H9 (cell line): ENCODE measurements around the gene MZF1. TPM values are rescaled to one million over a fixed set of nuclear protein-coding genes. Genes with fewer than 3 reads are reported as not detected.
A peak's percentile ranks its signal among the peaks of the same experiment; 100 is the strongest.

Experiments
- DNase-seq: peaks from one replicate; pipeline ENCODE4 v3.0.0-alpha.2; 2017
- H2AFZ ChIP-seq: one replicate; pipeline ENCODE4 v1.6.1; 2013; ENCODE audit warnings: mild to moderate bottlenecking, low read length, control low read depth, moderate library complexity
- H2AK5ac ChIP-seq: 2 replicates; pipeline ENCODE4 v1.6.1; 2013; ENCODE audit warnings: low read length, control low read depth, mixed read lengths; ENCODE audit not compliant: insufficient read length
- H2BK120ac ChIP-seq: one replicate; pipeline ENCODE4 v1.6.1; 2013; ENCODE audit warnings: low read depth, mild to moderate bottlenecking, low read length, control low read depth, inconsistent platforms; ENCODE audit not compliant: poor library complexity, severe bottlenecking
- H2BK12ac ChIP-seq: 2 replicates; pipeline ENCODE4 v1.6.1; 2013; ENCODE audit warnings: low read length, control low read depth, mixed read lengths, low read depth; ENCODE audit not compliant: insufficient read length
- H2BK15ac ChIP-seq: 2 replicates; pipeline ENCODE4 v1.6.1; 2013; ENCODE audit warnings: low read depth, low read length, control low read depth
- H2BK20ac ChIP-seq: one replicate; pipeline ENCODE4 v1.6.1; 2013; ENCODE audit warnings: low read depth, mild to moderate bottlenecking, low read length, control low read depth, inconsistent platforms; ENCODE audit not compliant: poor library complexity, severe bottlenecking
- H2BK5ac ChIP-seq: 2 replicates; pipeline ENCODE4 v1.6.1; 2013; ENCODE audit warnings: low read length, control low read depth, mixed read lengths; ENCODE audit not compliant: insufficient read length
- H3K14ac ChIP-seq: 2 replicates; pipeline ENCODE4 v1.6.1; 2013; ENCODE audit warnings: low read length, control low read depth; ENCODE audit not compliant: insufficient read depth
- H3K18ac ChIP-seq: 2 replicates; pipeline ENCODE4 v1.6.1; 2013; ENCODE audit warnings: low read depth, mild to moderate bottlenecking, mixed read lengths, low read length, control low read depth; ENCODE audit not compliant: insufficient read length
- H3K23ac ChIP-seq: 2 replicates; pipeline ENCODE4 v1.6.1; 2013; ENCODE audit warnings: low read length, control low read depth, mixed read lengths, low read depth; ENCODE audit not compliant: insufficient read length
- H3K23me2 ChIP-seq: 2 replicates; pipeline ENCODE4 v1.6.1; 2013; ENCODE audit warnings: low read depth, mild to moderate bottlenecking, mixed read lengths, low read length, control low read depth; ENCODE audit not compliant: insufficient read length, poor library complexity, severe bottlenecking
- H3K27ac ChIP-seq: 2 replicates; pipeline ENCODE4 v1.5.1; 2013; ENCODE audit warnings: low read length, control low read depth, mixed read lengths, low read depth; ENCODE audit not compliant: insufficient read length
- H3K27me3 ChIP-seq: 2 replicates; pipeline ENCODE4 v1.6.1; 2013; ENCODE audit warnings: low read length, control low read depth, inconsistent platforms; ENCODE audit not compliant: insufficient read depth
- H3K4ac ChIP-seq: 2 replicates; pipeline ENCODE4 v1.6.1; 2013; ENCODE audit warnings: low read depth, mild to moderate bottlenecking, control low read depth, inconsistent platforms, low read length, moderate library complexity
- H3K4me1 ChIP-seq: 2 replicates; pipeline ENCODE4 v1.6.1; 2013; ENCODE audit warnings: low read length, control low read depth, inconsistent platforms; ENCODE audit not compliant: insufficient read depth
- H3K4me2 ChIP-seq: 2 replicates; pipeline ENCODE4 v1.6.1; 2013; ENCODE audit warnings: low read length, control low read depth, mixed read lengths; ENCODE audit not compliant: insufficient read length, insufficient read depth
- H3K56ac ChIP-seq: 2 replicates; pipeline ENCODE4 v1.6.1; 2013; ENCODE audit warnings: low read depth, mild to moderate bottlenecking, mixed read lengths, low read length, control low read depth; ENCODE audit not compliant: insufficient read length
- H3K79me1 ChIP-seq: 2 replicates; pipeline ENCODE4 v1.6.1; 2013; ENCODE audit warnings: low read depth, mild to moderate bottlenecking, moderate library complexity, low read length, control low read depth, inconsistent platforms; ENCODE audit not compliant: insufficient read depth, poor library complexity, severe bottlenecking
- H3K79me2 ChIP-seq: 2 replicates; pipeline ENCODE4 v1.6.1; 2013; ENCODE audit warnings: low read length, control low read depth, inconsistent platforms; ENCODE audit not compliant: insufficient read depth
- H3K9ac ChIP-seq: 2 replicates; pipeline ENCODE4 v1.6.1; 2013; ENCODE audit warnings: low read length, control low read depth, mixed read lengths; ENCODE audit not compliant: insufficient read length; ENCODE audit errors: extremely low read depth
- H3K9me3 ChIP-seq: one replicate; pipeline ENCODE4 v1.6.1; 2013; ENCODE audit warnings: low read depth, low read length, inconsistent platforms; ENCODE audit not compliant: control insufficient read depth
- H3T11ph ChIP-seq: one replicate; pipeline ENCODE4 v1.6.1; 2013; ENCODE audit warnings: mild to moderate bottlenecking, low read length, control low read depth, inconsistent platforms
- H4K20me1 ChIP-seq: one replicate; pipeline ENCODE4 v1.6.1; 2013; ENCODE audit not compliant: control insufficient read depth, insufficient read length, insufficient read depth
- H4K5ac ChIP-seq: 2 replicates; pipeline ENCODE4 v1.6.1; 2013; ENCODE audit warnings: low read depth, mild to moderate bottlenecking, mixed read lengths, low read length, control low read depth; ENCODE audit not compliant: insufficient read length
- H4K8ac ChIP-seq: replicated peaks from 2 replicates; pipeline ENCODE4 v1.6.1; 2013; ENCODE audit warnings: low read length, control low read depth, mixed read lengths, low read depth; ENCODE audit not compliant: insufficient read length
- H4K91ac ChIP-seq: 2 replicates; pipeline ENCODE4 v1.6.1; 2013; ENCODE audit warnings: low read depth, mild to moderate bottlenecking, moderate library complexity, mixed read lengths, low read length, control low read depth; ENCODE audit not compliant: insufficient read length
- H3K27ac Mint-ChIP-seq, 3 experiments: 2 replicates in 2 of 3; 3 replicates in 1 of 3; pipeline ENCODE4 v1.8.0; 2020 to 2021; ENCODE audit warnings: mixed read lengths in 3 of 3, mild to moderate bottlenecking in 1 of 3, moderate library complexity in 1 of 3
- H3K27me3 Mint-ChIP-seq: 2 replicates; pipeline ENCODE4 v1.8.0; 2021; ENCODE audit warnings: low read depth, mild to moderate bottlenecking, moderate library complexity, mixed read lengths
- H3K36me3 Mint-ChIP-seq, 3 experiments: 2 replicates in 2 of 3; 3 replicates in 1 of 3; pipeline ENCODE4 v1.8.0; 2020 to 2021; ENCODE audit warnings: low read depth in 3 of 3, mixed read lengths in 3 of 3; ENCODE audit not compliant: insufficient read depth in 1 of 3
- H3K4me1 Mint-ChIP-seq, 2 experiments: 2 replicates each; pipeline ENCODE4 v1.8.0; 2020; ENCODE audit warnings: mixed read lengths in 2 of 2
- H3K4me3 Mint-ChIP-seq, 2 experiments: 2 replicates in 1 of 2; 3 replicates in 1 of 2; pipeline ENCODE4 v1.8.0; 2020 to 2021; ENCODE audit warnings: mild to moderate bottlenecking in 2 of 2, mixed read lengths in 2 of 2, moderate library complexity in 1 of 2
- H3K9me3 Mint-ChIP-seq, 2 experiments: 2 replicates in 1 of 2; 3 replicates in 1 of 2; pipeline ENCODE4 v1.8.0; 2020; ENCODE audit warnings: mild to moderate bottlenecking in 2 of 2, mixed read lengths in 2 of 2, moderate library complexity in 1 of 2
- CTCF ChIP-seq: fragments of 200-600 bp; sonication (generic); conservative IDR thresholded peaks from 3 replicates; pipeline ENCODE4 v1.8.0; 2021; ENCODE audit warnings: antibody characterized with exemption, mild to moderate bottlenecking
- WGBS: extraction: QIAGEN DNeasy Blood & Tissue Kit; methylation state at CpG from one replicate; pipeline ENCODE4 v1.1.7; 2013; ENCODE audit warnings: missing lambda C conversion rate, low lambda C conversion rate, mixed read lengths; ENCODE audit not compliant: insufficient read length; ENCODE audit errors: extremely low coverage; 5-methylcytosine and 5-hydroxymethylcytosine counted together
- total RNA-seq: library from RNA; stranded (reverse); gene quantifications from 2 replicates; pipeline ENCODE4 v1.2.1, GENCODE V29; 2021

The MZF1 gene
- total RNA-seq, 1 experiment from 2014 or later: 23.6 TPM

- Histone ChIP-seq H2BK5ac (no peak overlapping the region), H4K8ac (no peak overlapping the region), H2AK5ac (no peak overlapping the region), H4K20me1 (no peaks in the 10 kb centered on the region), H3K23ac (no peak overlapping the region), H3K14ac (no peak overlapping the region), H3K18ac (no peak overlapping the region), H3K23me2 (peaks cover 16% of the 10 kb centered on the region), H3K79me1 (no peaks in the 10 kb centered on the region), H3K4me1 (no peaks in the 10 kb centered on the region), H2AFZ (no peak overlapping the region), H3T11ph (no peak overlapping the region), H2BK20ac (no peak overlapping the region), H2BK15ac (no peak overlapping the region), H4K91ac (no peak overlapping the region), H3K27me3 (no peaks in the 10 kb centered on the region), H3K9ac (no peak overlapping the region), H3K4me2 (peak overlapping the region; percentile 56), H3K79me2 (peaks cover 8% of the 10 kb centered on the region; the same call in 1 of the 2 replicates), H2BK120ac (no peak overlapping the region), H4K5ac (no peak overlapping the region), H3K27ac (no peak overlapping the region), H3K4ac (no peak overlapping the region), H3K9me3 (no peaks in the 10 kb centered on the region), H2BK12ac (no peak overlapping the region), H3K56ac (no peak overlapping the region)
- Mint-ChIP-seq H3K4me3 (peak overlapping the region; percentile 96 to 99), H3K36me3 (peaks cover 21 to 52% (median 38%) of the 10 kb centered on the region in 3 experiments; a peak in 6 of 7 replicates), H3K27me3 (peaks cover 1% of the 10 kb centered on the region; the same call in 1 of the 2 replicates), H3K4me1 (peaks cover 26 to 45% of the 10 kb centered on the region in 2 experiments), H3K9me3 (no peaks in the 10 kb centered on the region; a peak in 2 of 5 replicates), H3K27ac (peak overlapping the region; percentile 86 to 99 (median 87); a peak in 6 of 7 replicates)
- WGBS: no CpG with 5 or more reads among the region's 10 CpGs
- no peak for TF ChIP-seq CTCF
- no peak for DNase-seq
These were observed 16.4 kb downstream of the MZF1 start for GRCh38 chr19:58556622-58557220.
